ENCODE data around the gene PLOD3.

DNA sequence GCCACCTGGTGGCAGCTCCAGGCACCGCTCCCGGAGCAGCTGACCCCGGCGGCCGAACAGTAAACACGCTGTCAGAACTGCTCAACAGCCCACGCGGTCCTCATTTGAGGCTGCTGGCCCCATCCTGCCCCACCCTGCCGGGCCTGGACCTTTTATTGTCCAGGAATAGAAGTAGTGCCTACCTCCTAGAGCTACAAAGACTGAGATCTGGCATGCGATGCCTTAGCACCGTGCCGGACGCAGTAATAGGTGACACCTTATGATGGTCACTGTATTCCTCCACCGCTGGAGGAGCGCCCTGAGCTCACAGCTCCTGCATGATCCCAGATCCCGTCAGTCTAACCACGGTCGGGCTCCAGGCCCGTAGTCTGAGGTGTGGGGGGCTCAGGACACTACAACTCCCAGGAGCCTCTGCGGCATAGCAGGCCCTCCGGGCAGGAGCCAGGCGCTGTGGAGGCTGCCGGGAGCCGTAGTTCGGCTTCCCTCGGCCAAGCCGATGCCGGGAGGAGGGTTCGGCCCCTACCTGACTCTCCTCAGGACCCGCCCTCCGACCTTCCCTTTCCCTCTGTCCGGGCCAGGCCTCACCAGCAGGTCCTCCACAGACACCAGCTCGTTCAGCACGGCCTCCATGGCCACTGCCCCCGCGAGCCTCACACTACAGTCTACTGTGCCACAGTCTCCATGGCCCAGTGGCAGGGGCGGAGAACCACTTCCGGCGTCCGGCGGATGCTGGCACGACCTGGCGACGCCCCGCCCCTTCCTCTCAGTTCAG is 27.2 kb upstream of the PLOD3 start, which contains the start of gene FIS1:
- TF ChIP-seq, protein P1, sequence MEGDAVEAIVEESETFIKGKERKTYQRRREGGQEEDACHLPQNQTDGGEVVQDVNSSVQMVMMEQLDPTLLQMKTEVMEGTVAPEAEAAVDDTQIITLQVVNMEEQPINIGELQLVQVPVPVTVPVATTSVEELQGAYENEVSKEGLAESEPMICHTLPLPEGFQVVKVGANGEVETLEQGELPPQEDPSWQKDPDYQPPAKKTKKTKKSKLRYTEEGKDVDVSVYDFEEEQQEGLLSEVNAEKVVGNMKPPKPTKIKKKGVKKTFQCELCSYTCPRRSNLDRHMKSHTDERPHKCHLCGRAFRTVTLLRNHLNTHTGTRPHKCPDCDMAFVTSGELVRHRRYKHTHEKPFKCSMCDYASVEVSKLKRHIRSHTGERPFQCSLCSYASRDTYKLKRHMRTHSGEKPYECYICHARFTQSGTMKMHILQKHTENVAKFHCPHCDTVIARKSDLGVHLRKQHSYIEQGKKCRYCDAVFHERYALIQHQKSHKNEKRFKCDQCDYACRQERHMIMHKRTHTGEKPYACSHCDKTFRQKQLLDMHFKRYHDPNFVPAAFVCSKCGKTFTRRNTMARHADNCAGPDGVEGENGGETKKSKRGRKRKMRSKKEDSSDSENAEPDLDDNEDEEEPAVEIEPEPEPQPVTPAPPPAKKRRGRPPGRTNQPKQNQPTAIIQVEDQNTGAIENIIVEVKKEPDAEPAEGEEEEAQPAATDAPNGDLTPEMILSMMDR (conservative IDR thresholded peaks at IDR 0.05) = peak; percentile 99
- TF ChIP-seq ZFX (IDR thresholded peaks at IDR 0.05) = peak; percentile 89; the same call in 1 of the 2 replicates

Data from C4-2B (cell line).